ENCODE data around the gene AWAT1.

The AWAT1 gene

GRCh38 chrX:70281951-70282350 is 47.5 kb downstream of the AWAT1 start, which contains the start of gene RAB41:
Gene RAB41 (plus strand): TSS chrX:70282172. CDS start chrX:70282218, 46 bp downstream.
- no peak within 1 kb of the TSS for H3K27ac ChIP-seq
- no peak within 1 kb of the TSS for H3K4me2 ChIP-seq
- no peak for TF ChIP-seq Cebpa-rat (IDR thresholded peaks at IDR 0.05)
- H3K4me1 ChIP-seq: no peaks in the 10 kb centered on the region
- peaks cover 0 to 41% (median 14%) of the 10 kb centered on the region in 11 experiments; a peak in 15 of 22 replicates for H3K36me3 ChIP-seq
- H3K9me3 ChIP-seq (replicated peaks in 1 of 11): peaks cover 0 to 13% (median 0%) of the 10 kb centered on the region in 11 experiments; a peak in 4 of 22 replicates
- H3K27me3 ChIP-seq: peaks cover 53 to 99% (median 91%) of the 10 kb centered on the region in 11 experiments
- no peak within 1 kb of the TSS for H3K9ac ChIP-seq
- no peak within 1 kb of the TSS for H3K4me3 ChIP-seq
- no peaks in the 10 kb centered on the region; a peak in 1 of 22 replicates for H4K20me1 ChIP-seq

- H4K20me1 ChIP-seq: no peaks in the 10 kb centered on the region; a peak in 2 of 22 replicates
- H3K36me3 ChIP-seq: peaks cover 0 to 47% (median 20%) of the 10 kb centered on the region in 11 experiments; a peak in 19 of 22 replicates
- peak overlapping the region; percentile 61 to 79 (median 69) for H3K4me2 ChIP-seq
- peaks cover 78 to 98% (median 94%) of the 10 kb centered on the region in 11 experiments for H3K27me3 ChIP-seq
- TF ChIP-seq Cebpa-rat (IDR thresholded peaks at IDR 0.05): no peak
- H3K27ac ChIP-seq: peak overlapping the region in 10 of 11 experiments; percentile 59 to 85 (median 76); a peak in 19 of 22 replicates
- H3K4me1 ChIP-seq: peaks cover 0 to 28% (median 19%) of the 10 kb centered on the region in 10 experiments; a peak in 14 of 20 replicates
- H3K9me3 ChIP-seq (replicated peaks in 1 of 11): no peaks in the 10 kb centered on the region
- H3K9ac ChIP-seq: peak overlapping the region; percentile 71 to 85 (median 82)
- H3K4me3 ChIP-seq: peak overlapping the region; percentile 61 to 78 (median 72)
Measured at GRCh38 chrX:70289168-70289792, 54.8 kb downstream of the AWAT1 start.
